DMS153 treated with DMSO at 0.1 percent for 48 hours (cell line): ENCODE data around the gene MCRS1.
A peak's percentile ranks its signal among the peaks of the same experiment; 100 is the strongest.

ENCODE experiments used
- DNase-seq: peaks from one replicate; lab custom pipeline; 2025; ENCODE audit not compliant: unreplicated experiment; lab: John Stamatoyannopoulos, UW

MCRS1 gene

DNA sequence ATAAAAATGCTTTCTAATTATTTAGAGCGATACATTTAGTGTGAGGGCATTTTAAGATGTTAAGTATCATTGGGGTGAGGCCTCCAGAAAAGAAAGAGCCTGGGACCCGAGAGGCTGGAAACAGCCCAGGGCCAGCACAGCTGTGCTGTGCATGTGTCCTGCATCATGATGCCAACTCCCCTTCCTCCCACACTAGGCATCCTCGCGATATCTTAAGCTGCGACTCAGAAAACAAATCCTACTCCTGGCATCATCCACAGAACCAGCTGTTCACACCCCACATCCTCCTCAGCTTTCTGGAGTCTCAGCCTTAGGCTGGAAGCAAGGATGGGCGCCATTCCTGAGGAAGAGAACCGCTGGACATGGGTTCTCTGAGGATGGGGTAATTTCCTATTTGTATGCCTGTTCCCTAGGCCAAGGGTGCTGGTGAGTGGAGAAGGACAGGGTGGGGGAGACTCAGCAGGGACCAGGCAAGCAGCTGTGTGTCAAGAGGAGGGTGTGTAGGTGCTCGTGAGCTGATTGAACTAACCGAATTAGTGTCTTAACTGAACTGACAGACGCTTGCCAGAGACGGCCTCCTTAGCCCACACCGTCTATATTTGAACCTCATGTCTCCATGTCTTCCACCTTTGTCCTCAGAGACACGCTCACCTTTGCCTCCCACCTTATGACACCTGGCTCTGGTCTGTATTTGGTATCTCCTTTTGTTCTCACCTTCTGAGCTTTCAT, 15.6 kb upstream of the MCRS1 start:
- DNase-seq = no peak

- no peak for DNase-seq
Observed at GRCh38 chr12:49582850-49583249, 14.9 kb upstream of the MCRS1 start.

GRCh38 chr12:49582201-49582600, 14.3 kb upstream of the MCRS1 start:
- no peak for DNase-seq

DNA sequence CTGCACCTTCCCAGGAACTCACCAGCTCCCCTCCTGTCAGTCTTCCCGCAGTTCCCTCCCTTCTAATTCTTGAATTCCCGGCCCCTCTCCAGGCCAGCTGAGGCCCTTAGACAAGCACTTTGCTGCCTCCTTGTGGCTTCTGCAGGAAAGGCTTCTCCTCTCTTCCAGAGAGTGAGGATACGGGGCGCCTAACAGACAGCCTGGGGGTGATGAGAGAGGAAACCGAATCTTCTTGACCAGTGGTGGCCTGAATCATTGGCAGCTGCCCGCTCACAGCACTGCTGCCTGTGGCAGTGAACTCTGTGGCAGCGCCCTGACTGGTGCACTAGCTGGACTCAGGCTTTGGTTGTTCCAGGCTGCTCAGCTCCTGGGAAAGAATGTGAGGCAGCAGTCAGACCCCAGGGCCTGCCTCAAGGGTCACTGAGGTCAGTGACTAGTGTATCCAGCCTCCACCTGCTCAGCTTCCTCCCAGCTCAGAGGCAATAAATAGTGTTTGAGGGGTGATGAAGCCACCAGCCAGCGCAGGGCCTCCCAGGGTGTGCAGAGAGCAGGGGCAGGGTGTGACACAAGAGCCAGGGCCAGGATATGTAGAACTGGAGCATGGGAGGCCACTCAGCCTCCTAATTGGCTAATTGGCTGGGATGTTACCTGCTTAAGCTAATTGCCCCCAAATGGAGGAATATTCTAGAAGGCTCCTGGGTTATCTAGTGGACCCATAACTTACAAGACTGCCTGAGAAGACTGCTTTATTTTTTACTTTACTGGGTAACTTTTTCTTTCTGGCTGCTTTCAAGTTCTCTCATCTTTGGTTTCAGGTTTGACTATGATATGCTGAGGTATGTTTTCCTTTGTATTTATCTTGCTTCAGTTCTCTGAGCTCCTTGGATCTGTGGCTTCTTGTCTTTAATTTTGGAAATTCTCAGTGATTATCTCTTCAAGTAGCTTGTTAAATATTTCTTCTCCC, 12.9 kb upstream of the MCRS1 start:
- peak; percentile 59 for DNase-seq

- no peak for DNase-seq
Observed at GRCh38 chr12:49578471-49579112, 10.7 kb upstream of the MCRS1 start.

DNA sequence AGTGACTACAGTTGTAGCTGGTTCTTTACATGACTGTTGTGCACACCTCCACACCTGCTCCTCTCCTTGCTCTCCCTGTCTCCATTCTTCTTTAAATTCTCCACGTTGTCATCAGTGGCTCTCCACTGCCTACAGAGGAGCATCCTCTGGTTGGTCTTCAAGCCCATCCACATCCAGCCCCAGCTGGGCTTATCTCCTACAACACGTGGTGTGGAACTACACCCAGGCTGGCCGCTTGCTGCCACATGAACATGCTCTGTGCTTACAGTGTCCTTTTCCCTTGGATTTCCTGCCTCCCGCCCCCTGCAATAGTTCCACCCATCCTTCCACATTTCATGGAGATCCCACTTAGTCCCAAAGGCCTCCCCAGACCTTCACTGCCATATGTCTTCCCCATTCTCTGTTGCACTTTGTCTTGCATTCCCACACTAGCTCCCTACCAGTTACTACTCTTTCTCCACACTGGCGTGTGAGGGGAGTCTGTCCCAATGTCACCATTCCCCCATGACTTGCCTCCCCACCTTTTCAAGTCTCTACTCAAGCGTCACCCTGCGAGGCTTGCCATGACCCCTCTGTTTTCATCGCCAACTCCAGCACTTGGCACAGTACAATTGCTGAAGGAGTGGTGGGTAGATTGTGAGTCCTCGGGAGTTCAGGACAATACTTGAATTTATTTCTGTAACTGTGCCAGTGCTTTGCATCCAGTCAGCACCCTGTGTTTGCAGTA, 9.8 kb upstream of the MCRS1 start:
- DNase-seq = no peak

DNA sequence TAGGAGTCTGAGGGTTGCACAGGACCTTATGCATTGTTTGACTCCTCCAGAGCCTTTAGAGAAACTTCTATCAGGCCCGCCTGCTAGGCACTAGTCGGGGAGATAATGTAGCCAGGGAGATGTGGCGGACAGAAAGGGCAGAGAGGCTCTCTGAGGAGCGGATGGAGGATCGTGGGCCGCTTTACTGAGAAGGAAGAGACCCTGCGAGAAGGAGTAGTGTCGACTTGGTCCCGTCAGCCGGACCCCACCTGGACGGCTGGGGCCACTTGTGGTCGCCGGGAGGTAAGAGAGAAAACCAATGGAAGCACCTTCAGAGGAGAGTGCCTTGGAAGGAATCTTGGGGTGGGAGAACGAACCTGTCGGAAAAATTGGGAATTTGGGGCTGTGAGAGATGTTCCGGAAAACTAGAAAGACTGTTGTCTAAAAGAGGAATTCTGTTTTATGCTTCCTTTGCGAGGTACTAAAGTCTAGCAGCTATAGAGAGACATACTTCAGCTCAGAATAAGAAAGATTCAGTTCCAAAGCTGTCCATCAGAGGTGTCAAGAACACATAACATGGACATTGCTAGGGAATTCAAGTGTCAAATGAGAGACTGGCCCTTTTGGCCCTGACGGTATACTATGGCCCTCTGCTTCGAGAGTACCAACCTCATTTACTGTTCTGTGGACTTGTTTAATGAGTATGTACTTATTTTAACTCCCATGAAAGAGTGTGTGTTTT, 660 bp upstream of the MCRS1 start:
- DNase-seq = no peak

DNA sequence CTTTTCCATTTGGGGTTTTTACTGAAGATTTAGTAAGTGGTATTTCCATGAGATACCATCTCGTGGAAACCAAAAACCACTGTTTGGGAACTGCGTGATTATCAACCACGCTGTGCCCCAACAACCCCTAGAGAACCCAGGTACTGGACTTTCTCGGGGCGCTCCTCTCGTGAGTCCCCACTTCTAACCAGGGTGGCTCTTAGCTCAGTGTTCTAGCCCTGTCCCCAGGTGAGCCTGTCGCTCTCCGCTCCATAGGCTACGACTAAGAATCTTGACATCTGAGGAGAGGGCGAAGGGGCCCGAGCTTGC, 686 bp downstream of the MCRS1 start:
- DNase-seq = no peak

DNA sequence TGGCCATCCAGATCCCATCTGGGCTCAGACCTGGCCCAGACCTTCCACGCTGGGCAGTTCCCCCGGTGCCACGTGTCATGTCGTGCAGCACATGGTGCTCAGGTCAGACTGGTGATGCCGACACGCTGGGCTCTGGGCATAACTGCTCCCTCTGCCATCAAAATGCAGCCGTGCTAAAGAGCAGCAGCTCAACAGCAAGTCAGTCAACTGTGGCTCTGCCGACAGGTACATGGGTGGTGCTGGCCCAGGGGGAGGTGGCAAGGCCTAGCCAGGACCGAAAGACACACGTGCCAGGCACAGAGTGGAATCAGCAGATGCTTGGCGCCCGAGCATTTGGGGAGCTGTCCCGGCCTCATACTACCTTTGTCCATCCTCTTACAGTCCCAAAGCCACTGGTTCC, 1.6 kb downstream of the MCRS1 start:
- DNase-seq = no peak

DNA sequence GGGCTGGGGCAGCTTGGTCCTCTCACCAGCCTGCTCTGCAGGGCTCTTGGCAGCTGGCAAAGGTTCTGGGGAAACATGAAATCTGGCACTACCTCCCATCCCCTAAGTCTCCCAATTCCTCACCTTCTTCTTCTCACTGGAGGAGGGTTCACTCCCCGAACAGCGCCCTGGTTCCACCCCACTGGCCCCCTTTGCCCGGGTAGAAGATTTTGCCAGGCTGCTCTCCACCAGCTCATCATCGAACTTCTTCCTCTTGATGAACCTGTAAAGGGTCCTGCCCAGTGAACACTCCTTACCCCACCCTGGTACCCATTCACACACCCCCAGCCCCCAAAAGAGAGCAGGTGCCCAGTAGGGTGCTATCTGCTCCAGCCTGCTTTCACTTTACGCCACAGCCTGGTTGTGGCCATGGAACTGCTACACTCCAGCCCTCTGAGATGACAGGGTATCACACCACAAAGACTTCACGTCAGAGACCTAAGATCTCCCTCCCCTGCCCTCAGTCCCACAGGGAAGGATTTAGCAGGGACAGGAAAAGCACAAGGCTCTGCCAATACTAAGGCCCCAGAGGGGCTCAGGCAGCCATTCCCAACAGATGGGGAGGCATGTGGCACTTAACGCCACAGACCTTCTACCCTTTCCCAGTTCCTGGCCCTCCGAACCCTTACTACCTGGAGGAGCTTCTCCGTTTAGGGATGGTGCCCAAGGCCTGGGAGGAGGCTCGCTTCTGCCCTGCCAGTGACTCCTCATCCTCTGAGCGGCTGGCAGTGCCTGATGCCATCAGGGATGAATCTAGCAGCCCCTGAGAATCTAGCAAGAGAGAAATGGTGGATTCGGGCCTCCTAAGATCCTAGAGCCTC, 2.3 kb downstream of the MCRS1 start:
- no peak for DNase-seq

DNA sequence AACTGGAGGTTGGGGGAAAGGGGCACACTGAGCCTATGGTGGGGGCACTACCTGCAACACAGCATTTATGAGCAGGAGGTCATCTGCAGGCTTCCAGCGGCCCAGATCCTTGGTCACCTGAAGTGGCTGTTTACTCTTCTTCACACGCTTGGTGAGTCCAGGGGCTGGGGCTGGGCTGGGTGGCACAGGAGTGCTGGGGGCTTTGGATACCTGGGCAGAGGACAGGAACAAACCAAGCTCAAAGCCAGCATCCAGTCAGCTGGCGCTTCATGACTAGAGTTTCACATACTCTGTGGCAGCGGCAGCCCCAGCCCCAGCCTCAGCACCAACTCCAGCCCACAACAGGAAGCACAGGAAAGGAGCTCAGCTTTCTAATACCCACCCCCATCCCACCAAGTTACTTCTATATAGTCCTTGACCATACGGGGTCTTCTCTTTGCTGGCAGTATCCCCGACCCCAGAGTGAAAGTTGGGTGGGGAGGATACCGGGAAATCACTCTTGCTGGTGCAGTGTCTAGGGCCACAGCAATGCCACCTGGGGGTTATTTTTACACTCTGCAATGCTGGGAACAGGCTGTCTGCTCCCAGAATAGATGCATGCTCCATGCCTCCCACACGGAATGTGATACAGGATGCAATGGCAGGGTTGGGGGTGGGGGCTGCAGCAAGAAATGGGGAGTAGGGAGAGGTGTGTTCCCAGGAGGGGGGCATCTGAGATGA, 3.1 kb downstream of the MCRS1 start:
- no peak for DNase-seq

DNA sequence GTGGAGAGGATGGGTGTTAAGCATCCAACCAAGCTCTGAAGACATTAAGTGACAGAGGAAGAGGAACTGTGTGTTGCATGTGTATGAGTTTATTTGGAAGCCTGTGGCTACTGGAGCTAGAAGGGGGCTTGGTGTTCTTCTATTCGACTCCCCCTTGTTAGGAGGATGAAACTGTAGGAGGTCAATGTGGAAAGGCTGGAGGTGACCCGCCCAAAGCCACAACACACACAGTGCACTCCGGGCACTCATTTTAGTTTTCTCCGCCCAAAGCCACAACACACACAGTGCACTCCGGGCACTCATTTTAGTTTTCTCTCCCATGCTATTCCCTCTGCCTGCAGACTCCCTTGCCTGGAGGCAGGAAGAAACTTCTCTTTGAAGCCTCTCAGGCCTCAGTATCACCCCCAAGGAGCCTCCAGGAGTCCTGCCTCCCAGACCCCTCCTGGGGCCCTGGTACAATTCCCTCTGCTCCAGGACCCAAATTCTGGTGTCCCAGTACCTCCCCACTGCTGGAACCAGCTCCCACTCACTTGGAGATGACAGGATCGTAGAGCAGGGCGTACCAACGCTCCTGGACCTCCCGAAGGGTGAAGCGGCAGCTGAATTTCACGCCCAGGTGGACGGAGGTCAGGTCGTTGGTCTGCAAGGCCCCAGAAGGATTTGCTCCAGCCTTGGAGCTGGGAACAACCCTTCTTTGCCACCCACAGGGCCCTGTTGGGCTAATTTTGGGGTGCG, 3.8 kb downstream of the MCRS1 start:
- DNase-seq = no peak

GRCh38 chr12:49562831-49563230, 5.1 kb downstream of the MCRS1 start:
- DNase-seq = no peak

DNA sequence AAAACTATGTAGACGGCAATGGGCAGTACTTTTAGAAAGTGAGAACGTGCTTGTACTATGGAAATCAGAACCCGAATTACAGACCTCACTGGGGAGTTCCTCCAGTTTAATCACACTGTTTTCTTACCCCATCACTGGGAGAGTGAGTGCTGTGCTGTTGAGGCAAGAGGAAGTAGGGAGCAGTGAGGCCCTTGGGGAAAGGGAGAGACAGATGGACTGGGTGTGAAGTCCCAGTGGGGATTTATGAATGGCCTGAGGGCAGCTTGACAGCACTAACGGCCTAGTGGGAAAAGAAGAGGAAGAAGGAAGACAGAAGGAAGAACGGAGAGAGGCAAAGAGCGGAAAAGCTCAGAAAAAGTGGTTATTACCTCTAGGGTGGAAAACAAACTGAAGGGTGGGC, 5.7 kb downstream of the MCRS1 start:
- DNase-seq = no peak

DNA sequence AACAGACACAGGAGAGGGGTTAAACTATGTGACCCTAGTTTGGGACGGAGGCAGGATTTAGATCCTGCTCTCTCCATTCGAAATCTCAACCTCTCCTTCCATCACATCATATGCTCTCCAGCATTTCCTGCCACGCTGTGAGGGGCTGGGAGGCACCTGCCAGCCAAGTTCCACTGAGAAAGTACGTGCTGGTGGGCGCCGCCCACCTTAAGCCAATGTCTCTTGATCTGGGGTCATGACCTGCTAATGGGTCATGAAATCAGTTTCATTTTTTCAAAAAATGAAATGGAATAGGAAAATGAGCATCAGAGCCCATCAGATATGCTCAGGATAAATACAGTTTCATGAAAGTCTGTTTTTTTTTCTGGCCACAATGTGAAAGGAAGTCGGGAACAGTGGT, 7.2 kb downstream of the MCRS1 start:
- DNase-seq = no peak

GRCh38 chr12:49559011-49559675, 8.8 kb downstream of the MCRS1 start:
- no peak for DNase-seq

DNA sequence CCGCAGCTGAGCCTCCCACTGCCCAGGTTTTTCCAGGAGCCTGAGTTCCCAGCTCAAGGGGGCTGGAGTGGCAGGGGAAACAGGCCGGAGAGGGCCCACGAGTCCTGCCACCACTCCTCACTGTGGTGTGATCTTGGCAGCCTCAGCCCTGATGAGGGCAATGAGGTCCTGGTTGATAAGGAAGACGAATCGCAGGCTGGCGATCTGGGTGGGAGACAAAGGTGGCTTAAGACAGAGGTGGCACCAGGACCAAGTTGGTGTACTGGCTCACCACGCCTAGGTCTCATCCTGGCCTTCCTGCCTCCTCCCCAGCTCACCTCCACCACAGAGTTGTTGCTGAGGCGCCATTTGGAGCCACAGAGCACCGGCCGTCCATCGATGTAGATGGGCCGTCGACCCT, 9.4 kb downstream of the MCRS1 start:
- DNase-seq = no peak

- DNase-seq = no peak
Observed at GRCh38 chr12:49557917-49558215, 10.1 kb downstream of the MCRS1 start.
